Ishikawa (cell line): ENCODE results near the gene SERPINI1.

Experiments
- CEBPB ChIP-seq: IDR thresholded peaks from 2 replicates; pipeline ENCODE4 v1.6.1; 2012
- CREB1 ChIP-seq: IDR thresholded peaks from 2 replicates; pipeline ENCODE4 v1.6.1; 2012; ENCODE audit warnings: low read depth
- EGR1 ChIP-seq: IDR thresholded peaks from 2 replicates; pipeline ENCODE4 v1.6.1; 2012
- EP300 ChIP-seq: IDR thresholded peaks from 2 replicates; pipeline ENCODE4 v1.6.1; 2012; ENCODE audit warnings: borderline replicate concordance
- FOXM1 ChIP-seq: IDR thresholded peaks from 2 replicates; pipeline ENCODE4 v1.6.1; 2012; ENCODE audit warnings: low read depth, borderline replicate concordance
- RAD21 ChIP-seq: IDR thresholded peaks from 2 replicates; pipeline ENCODE4 v1.6.1; 2012; ENCODE audit warnings: low read depth
- TAF1 ChIP-seq: IDR thresholded peaks from 2 replicates; pipeline ENCODE4 v1.6.1; 2012; ENCODE audit warnings: low read depth, mild to moderate bottlenecking
- TCF12 ChIP-seq: IDR thresholded peaks from 2 replicates; pipeline ENCODE4 v1.6.1; 2012; ENCODE audit warnings: low read depth
- TEAD4 ChIP-seq: IDR thresholded peaks from 2 replicates; pipeline ENCODE4 v1.6.1; 2012
- YY1 ChIP-seq: IDR thresholded peaks from 2 replicates; pipeline ENCODE4 v1.6.1; 2012; ENCODE audit warnings: low read depth
- TF ChIP-seq, protein P1 (sequence below): IDR thresholded peaks from 2 replicates; pipeline ENCODE4 v1.6.1; 2012
- TF ChIP-seq, protein P2 (sequence below): IDR thresholded peaks from 2 replicates; pipeline ENCODE4 v1.6.1; 2012; ENCODE audit warnings: low read depth, mild to moderate bottlenecking

DNA sequence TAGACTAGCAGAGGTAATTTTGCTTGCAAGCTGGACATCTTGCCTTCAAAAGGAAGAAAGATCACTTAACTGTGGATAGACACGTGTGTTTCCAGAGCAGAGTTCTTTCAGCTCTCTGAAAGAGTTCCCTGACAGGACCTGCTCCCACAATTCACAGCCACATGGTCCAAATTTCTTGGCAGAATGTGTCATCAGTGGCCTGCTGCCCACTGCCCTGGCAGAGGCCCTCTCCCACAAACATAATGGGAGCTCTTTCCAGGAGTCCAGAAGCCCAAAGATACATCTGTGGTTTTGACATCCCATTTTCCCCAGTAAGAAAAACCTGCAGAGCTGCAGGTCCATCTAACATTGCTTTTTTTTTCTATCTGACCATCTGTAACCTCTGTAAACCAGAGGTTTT lies 48.3 kb downstream of the SERPINI1 start:
- TF ChIP-seq TCF12: no peak
- TF ChIP-seq TAF1: no peak
- no peak for TF ChIP-seq CEBPB
- TF ChIP-seq EP300: no peak
- TF ChIP-seq TEAD4: no peak
- TF ChIP-seq EGR1: no peak
- TF ChIP-seq RAD21: no peak
- TF ChIP-seq YY1: no peak
- no peak for TF ChIP-seq FOXM1
- TF ChIP-seq, protein P1, sequence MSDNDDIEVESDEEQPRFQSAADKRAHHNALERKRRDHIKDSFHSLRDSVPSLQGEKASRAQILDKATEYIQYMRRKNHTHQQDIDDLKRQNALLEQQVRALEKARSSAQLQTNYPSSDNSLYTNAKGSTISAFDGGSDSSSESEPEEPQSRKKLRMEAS: no peak
- TF ChIP-seq, protein P2, sequence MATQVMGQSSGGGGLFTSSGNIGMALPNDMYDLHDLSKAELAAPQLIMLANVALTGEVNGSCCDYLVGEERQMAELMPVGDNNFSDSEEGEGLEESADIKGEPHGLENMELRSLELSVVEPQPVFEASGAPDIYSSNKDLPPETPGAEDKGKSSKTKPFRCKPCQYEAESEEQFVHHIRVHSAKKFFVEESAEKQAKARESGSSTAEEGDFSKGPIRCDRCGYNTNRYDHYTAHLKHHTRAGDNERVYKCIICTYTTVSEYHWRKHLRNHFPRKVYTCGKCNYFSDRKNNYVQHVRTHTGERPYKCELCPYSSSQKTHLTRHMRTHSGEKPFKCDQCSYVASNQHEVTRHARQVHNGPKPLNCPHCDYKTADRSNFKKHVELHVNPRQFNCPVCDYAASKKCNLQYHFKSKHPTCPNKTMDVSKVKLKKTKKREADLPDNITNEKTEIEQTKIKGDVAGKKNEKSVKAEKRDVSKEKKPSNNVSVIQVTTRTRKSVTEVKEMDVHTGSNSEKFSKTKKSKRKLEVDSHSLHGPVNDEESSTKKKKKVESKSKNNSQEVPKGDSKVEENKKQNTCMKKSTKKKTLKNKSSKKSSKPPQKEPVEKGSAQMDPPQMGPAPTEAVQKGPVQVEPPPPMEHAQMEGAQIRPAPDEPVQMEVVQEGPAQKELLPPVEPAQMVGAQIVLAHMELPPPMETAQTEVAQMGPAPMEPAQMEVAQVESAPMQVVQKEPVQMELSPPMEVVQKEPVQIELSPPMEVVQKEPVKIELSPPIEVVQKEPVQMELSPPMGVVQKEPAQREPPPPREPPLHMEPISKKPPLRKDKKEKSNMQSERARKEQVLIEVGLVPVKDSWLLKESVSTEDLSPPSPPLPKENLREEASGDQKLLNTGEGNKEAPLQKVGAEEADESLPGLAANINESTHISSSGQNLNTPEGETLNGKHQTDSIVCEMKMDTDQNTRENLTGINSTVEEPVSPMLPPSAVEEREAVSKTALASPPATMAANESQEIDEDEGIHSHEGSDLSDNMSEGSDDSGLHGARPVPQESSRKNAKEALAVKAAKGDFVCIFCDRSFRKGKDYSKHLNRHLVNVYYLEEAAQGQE: no peak
- TF ChIP-seq CREB1: no peak
